ENCODE results near the gene ZNF217.

The ZNF217 gene

GRCh38 chr20:53602661-53603060 is 9.0 kb upstream of the ZNF217 start:
- TF ChIP-seq, protein P1, sequence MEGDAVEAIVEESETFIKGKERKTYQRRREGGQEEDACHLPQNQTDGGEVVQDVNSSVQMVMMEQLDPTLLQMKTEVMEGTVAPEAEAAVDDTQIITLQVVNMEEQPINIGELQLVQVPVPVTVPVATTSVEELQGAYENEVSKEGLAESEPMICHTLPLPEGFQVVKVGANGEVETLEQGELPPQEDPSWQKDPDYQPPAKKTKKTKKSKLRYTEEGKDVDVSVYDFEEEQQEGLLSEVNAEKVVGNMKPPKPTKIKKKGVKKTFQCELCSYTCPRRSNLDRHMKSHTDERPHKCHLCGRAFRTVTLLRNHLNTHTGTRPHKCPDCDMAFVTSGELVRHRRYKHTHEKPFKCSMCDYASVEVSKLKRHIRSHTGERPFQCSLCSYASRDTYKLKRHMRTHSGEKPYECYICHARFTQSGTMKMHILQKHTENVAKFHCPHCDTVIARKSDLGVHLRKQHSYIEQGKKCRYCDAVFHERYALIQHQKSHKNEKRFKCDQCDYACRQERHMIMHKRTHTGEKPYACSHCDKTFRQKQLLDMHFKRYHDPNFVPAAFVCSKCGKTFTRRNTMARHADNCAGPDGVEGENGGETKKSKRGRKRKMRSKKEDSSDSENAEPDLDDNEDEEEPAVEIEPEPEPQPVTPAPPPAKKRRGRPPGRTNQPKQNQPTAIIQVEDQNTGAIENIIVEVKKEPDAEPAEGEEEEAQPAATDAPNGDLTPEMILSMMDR (IDR thresholded peaks at IDR 0.05), result no peak
- Mint-ChIP-seq H3K27me3 (ENCODE audit: low read depth, poor library complexity) (peaks cover 3% of the 10 kb centered on the region), H3K27ac (peak overlapping the region; percentile 20), H3K9me3 (no peaks in the 10 kb centered on the region), H3K36me3 (ENCODE audit: low read depth) (no peaks in the 10 kb centered on the region), H3K4me3 (no peak overlapping the region), H3K4me1 (peaks cover 37% of the 10 kb centered on the region)
- no peak for DNase-seq

GRCh38 chr20:53599910-53600632 is 6.4 kb upstream of the ZNF217 start:
- Mint-ChIP-seq H3K36me3 (ENCODE audit: low read depth) (no peaks in the 10 kb centered on the region), H3K4me1 (peaks cover 62% of the 10 kb centered on the region), H3K27me3 (ENCODE audit: low read depth, poor library complexity) (peaks cover 3% of the 10 kb centered on the region), H3K27ac (peak overlapping the region; percentile 39), H3K9me3 (no peaks in the 10 kb centered on the region), H3K4me3 (no peak overlapping the region)
- no peak for DNase-seq
- TF ChIP-seq, protein P1 (IDR thresholded peaks at IDR 0.05), result no peak

- Mint-ChIP-seq H3K4me3 (no peak overlapping the region), H3K4me1 (peaks cover 65% of the 10 kb centered on the region), H3K27ac (peak overlapping the region; percentile 39), H3K9me3 (no peaks in the 10 kb centered on the region), H3K27me3 (ENCODE audit: low read depth, poor library complexity) (peaks cover 3% of the 10 kb centered on the region), H3K36me3 (ENCODE audit: low read depth) (no peaks in the 10 kb centered on the region)
- TF ChIP-seq, protein P1 (IDR thresholded peaks at IDR 0.05), result no peak
- DNase-seq, result no peak
These were observed 5.7 kb upstream of the ZNF217 start for GRCh38 chr20:53599378-53599777.

DNA sequence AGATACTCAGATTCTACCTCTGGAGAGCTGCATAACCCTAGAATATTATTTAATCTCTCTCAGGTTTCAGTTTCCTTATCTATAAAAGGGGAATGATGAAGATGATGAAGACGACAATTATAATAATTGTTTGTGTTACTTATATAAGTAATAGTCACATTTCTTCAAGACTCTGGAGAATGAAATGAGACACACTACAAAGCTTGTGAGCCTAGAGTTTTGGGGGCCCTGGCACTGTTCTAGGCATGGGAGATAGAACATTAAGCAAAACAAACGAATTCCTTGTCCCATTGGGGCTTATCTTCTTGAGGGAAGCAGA is 5.4 kb upstream of the ZNF217 start:
- Mint-ChIP-seq H3K9me3 (no peaks in the 10 kb centered on the region), H3K4me3 (no peak overlapping the region), H3K4me1 (peaks cover 65% of the 10 kb centered on the region), H3K27me3 (ENCODE audit: low read depth, poor library complexity) (peaks cover 3% of the 10 kb centered on the region), H3K27ac (peak overlapping the region; percentile 10), H3K36me3 (ENCODE audit: low read depth) (no peaks in the 10 kb centered on the region)
- no peak for DNase-seq
- TF ChIP-seq, protein P1 (IDR thresholded peaks at IDR 0.05), result no peak

- DNase-seq, result no peak
- no peak overlapping the region for H3K27ac Mint-ChIP-seq
These were observed 4.8 kb upstream of the ZNF217 start for GRCh38 chr20:53598140-53599043.

More at GRCh38 chr20:53598140-53599043, 4.8 kb upstream of the ZNF217 start:
- peak overlapping the region; percentile 28 for H3K4me3 Mint-ChIP-seq
- no peaks in the 10 kb centered on the region for H3K9me3 Mint-ChIP-seq
- H3K4me1 Mint-ChIP-seq, result peaks cover 65% of the 10 kb centered on the region
- peaks cover 3% of the 10 kb centered on the region for H3K27me3 Mint-ChIP-seq (ENCODE audit: low read depth, poor library complexity)
- H3K36me3 Mint-ChIP-seq (ENCODE audit: low read depth), result no peaks in the 10 kb centered on the region
- TF ChIP-seq, protein P1 (IDR thresholded peaks at IDR 0.05), result no peak

Data from nephron progenitor cell (in vitro differentiated cells).